Pancreas (tissue), 10 donors: ENCODE results near the gene WDFY4. TPM values are rescaled to one million over a fixed set of nuclear protein-coding genes. Genes with fewer than 3 reads are reported as not detected.
"Not testable (repeated sequence)": the region's sequence is repeated elsewhere in the genome, so short reads cannot be mapped to it uniquely, and the experiment has no call there.

Source experiments
- ATAC-seq, 4 donors: fragments of 200-7000 bp; cut with Tn5 transposase; one replicate each; pipeline versions ENCODE4 v1.8.0 to v1.9.1; 2020; ENCODE audit warnings: mild to moderate bottlenecking in 4 of 4, moderate library complexity in 4 of 4
- DNase-seq, 6 donors: peaks; one replicate each; pipeline ENCODE4 v3.0.0-alpha.2; 2020
- FAIRE-seq: peaks from 2 replicates; lab custom pipeline; 2012; peaks lifted over from hg19 to GRCh38; lab: Jason Lieb, UNC
- H3K27ac ChIP-seq, 4 donors: fragments of 200-600 bp; sonication (generic); 1 replicate in 3 of 4; 2 replicates in 1 of 4; pipeline versions ENCODE4 v1.5.0 to v1.8.0; 2020
- H3K27me3 ChIP-seq, 4 donors: fragments of 200-600 bp; one replicate each; pipeline ENCODE4 v1.8.0; 2021
- H3K36me3 ChIP-seq, 3 donors: fragments of 200-600 bp; sonication (generic) in 1 of 3; one replicate each; pipeline versions ENCODE4 v1.5.0 to v1.8.0; 2020 to 2021
- H3K4me1 ChIP-seq, 3 donors: fragments of 200-600 bp; one replicate each; pipeline ENCODE4 v1.8.0; 2021
- H3K4me3 ChIP-seq, 4 donors: fragments of 200-600 bp; sonication (generic) in 2 of 4; one replicate each; pipeline versions ENCODE4 v1.5.0 to v1.8.0; 2020 to 2021
- H3K9me3 ChIP-seq, 4 donors: fragments of 200-600 bp; one replicate each; pipeline ENCODE4 v1.8.0; 2021
- CTCF ChIP-seq, 4 donors: fragments of 200-600 bp; sonication (generic) in 3 of 4; IDR thresholded peaks; one replicate each; pipeline versions ENCODE4 v1.5.0 to v1.8.0; 2021; ENCODE audit warnings: antibody characterized with exemption in 4 of 4
- WGBS, 2 donors: extraction: QIAGEN DNeasy Blood & Tissue Kit; methylation state at CpG; one replicate each; pipeline ENCODE4 v1.1.7; 2013; 5-methylcytosine and 5-hydroxymethylcytosine counted together
- intact Hi-C, 3 donors: fragments of 100-400 bp; cut with DNase I; formaldehyde crosslinking; loops; one replicate each; pipeline versions ENCODE4 v1.11.1 to v1.14.2; 2022
- polyA plus RNA-seq, 2 donors: library from polyadenylated mRNA; stranded (reverse); fragments of 200-250 nt; gene quantifications; one replicate each; pipeline ENCODE4 v1.2.3, GENCODE V29; 2013
- total RNA-seq, 6 donors: library from RNA; stranded (reverse); fragmentation: NEBNext Ultra II Directional in 4 of 6; extraction: Animal tissue kit (Norgen Biotek cat#: 25700) in 4 of 6; gene quantifications; one replicate each; pipeline versions ENCODE4 v1.2.1 to v1.2.4, GENCODE V29; 2021 to 2023
- donor health status: healthy with polysubstance abuse.
- donor health status: DM: no; HTN: no; CAD: no; lungs with moderate emphysema.
- donor health status: DM: no; HTN: no; CAD: no.
- donor health status: control.
- donor health status: control.
- donor health status: Bipolar disorder and iron deficiency.
- donor health status: DM: yes; HTN: yes; CAD: no.
- donor health status: DM: no; HTN: no; CAD: no.
- donor health status: DM: no; HTN: no; CAD: no.
- donor health status: DM: yes; HTN: yes; CAD: no.

WDFY4 gene
- total and polyA plus RNA-seq, 8 donors, result 0.14 to 8.4 (median 0.72) TPM

GRCh38 chr10:48638158-48638557 is 46.5 kb upstream of the WDFY4 start:
- 69 to 78% methylated on average over 4 of the region's 4 CpGs for WGBS, 2 donors
- no peak for ATAC-seq
- intact Hi-C loops, result no loop called here
- FAIRE-seq, result no peak
- no peak for DNase-seq
- Histone ChIP-seq H3K9me3 (no peaks in the 10 kb centered on the region), H3K27ac (no peak overlapping the region), H3K4me1 (no peaks in the 10 kb centered on the region), H3K4me3 (no peak overlapping the region), H3K27me3 (no peaks in the 10 kb centered on the region), H3K36me3 (no peaks in the 10 kb centered on the region)
- no peak for TF ChIP-seq CTCF (IDR thresholded peaks at IDR 0.05)

GRCh38 chr10:48638739-48639527 is 45.7 kb upstream of the WDFY4 start:
- 75% methylated on average over 4 of the region's 4 CpGs for WGBS, 2 donors
- no peak for FAIRE-seq
- Histone ChIP-seq H3K36me3 (no peaks in the 10 kb centered on the region), H3K27ac (no peak overlapping the region), H3K27me3 (no peaks in the 10 kb centered on the region), H3K9me3 (no peaks in the 10 kb centered on the region), H3K4me1 (no peaks in the 10 kb centered on the region), H3K4me3 (no peak overlapping the region)
- intact Hi-C loops, result no loop called here
- ATAC-seq, result no peak
- no peak for TF ChIP-seq CTCF (IDR thresholded peaks at IDR 0.05)
- DNase-seq, result no peak

- Histone ChIP-seq H3K27me3 (no peaks in the 10 kb centered on the region), H3K27ac (no peak overlapping the region), H3K36me3 (no peaks in the 10 kb centered on the region), H3K4me3 (no peak overlapping the region), H3K9me3 (no peaks in the 10 kb centered on the region), H3K4me1 (no peaks in the 10 kb centered on the region)
- FAIRE-seq, result no peak
- WGBS, 2 donors, result 50 to 68% methylated on average over 1 of the region's 1 CpG
- DNase-seq, result no peak
- TF ChIP-seq CTCF (IDR thresholded peaks at IDR 0.05), result no peak
- no peak for ATAC-seq
- intact Hi-C loops, result no loop called here
Measured at GRCh38 chr10:48639632-48640031, 45.0 kb upstream of the WDFY4 start.

GRCh38 chr10:48640326-48640725 is 44.3 kb upstream of the WDFY4 start:
- DNase-seq (no peak), ATAC-seq (no peak), FAIRE-seq (no peak)
- Histone ChIP-seq H3K4me3 (no peak overlapping the region), H3K9me3 (no peaks in the 10 kb centered on the region), H3K4me1 (no peaks in the 10 kb centered on the region), H3K27me3 (no peaks in the 10 kb centered on the region), H3K36me3 (no peaks in the 10 kb centered on the region), H3K27ac (no peak overlapping the region)
- 70 to 77% methylated on average over 1 of the region's 1 CpG for WGBS, 2 donors
- no peak for TF ChIP-seq CTCF (IDR thresholded peaks at IDR 0.05)
- intact Hi-C loops, result no loop called here

- WGBS, 2 donors, result 81 to 89% methylated on average over 4 of the region's 4 CpGs
- intact Hi-C loops, DNase-seq, ATAC-seq, H3K4me3 ChIP-seq, H3K36me3 ChIP-seq, H3K27me3 ChIP-seq, FAIRE-seq, H3K27ac ChIP-seq, H3K9me3 ChIP-seq, H3K4me1 ChIP-seq: not testable (repeated sequence)
Measured at GRCh38 chr10:48641099-48641690, 43.5 kb upstream of the WDFY4 start.
